Testis (tissue), 2 donors: ENCODE data around the gene DCAF5.

Experiments used
- POLR2A ChIP-seq: fragments of 450-650 bp; IDR thresholded peaks from one replicate; pipeline ENCODE4 v1.6.1; 2017; ENCODE audit warnings: antibody characterized with exemption, mild to moderate bottlenecking, moderate library complexity
- TF ChIP-seq, protein P1 (sequence below), 3 experiments: fragments of 450-650 bp in 2 of 3; fragments of 200-600 bp in 1 of 3; sonication (generic) in 1 of 3; IDR thresholded peaks; one replicate each; pipeline ENCODE4 v1.5.1; 2016 to 2019; ENCODE audit warnings: antibody characterized with exemption in 3 of 3, mild to moderate bottlenecking in 2 of 3, moderate library complexity in 1 of 3

DNA sequence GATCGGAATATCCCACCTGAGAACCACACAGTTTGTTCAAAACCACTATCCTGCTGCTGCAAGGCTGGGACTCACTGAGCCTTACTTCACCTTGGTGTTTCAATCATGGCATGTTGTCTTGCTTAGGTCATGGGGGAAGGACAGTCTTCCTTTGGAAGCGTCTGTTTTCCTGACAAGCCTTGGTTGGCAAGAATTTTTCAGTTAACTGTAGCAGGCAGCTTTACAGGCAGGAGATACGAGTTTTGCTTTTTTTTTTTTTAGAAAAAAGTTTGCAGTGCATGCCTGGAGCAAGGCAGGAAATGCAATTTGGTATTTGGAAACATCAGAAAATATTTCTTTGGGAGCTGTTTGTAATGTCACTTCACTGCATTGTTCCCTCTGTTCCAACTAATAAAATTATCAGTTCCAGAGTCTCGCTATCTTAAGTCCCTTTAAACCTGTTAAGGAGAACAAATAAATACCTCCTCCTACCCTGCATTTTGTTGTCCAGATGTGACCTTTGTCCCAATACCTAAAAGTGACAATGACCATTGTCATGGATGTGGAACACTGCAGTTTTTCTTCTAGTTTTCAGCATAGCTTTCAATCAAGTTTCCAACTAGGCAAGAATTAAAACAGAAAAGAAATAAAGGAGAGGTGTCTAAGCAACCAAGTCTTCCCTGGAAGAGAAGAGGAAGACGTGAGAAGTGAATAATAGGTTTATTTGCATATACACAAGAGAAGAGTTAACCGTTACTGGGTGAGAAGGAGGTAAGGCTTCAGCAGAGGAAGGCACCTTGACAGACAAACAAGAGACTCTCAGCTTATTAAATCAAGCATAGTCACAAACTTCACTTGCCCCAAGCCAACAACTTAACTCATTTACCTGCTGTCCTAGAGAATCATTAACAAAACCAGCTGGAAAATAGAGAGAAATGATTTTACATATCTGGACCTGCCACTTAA, 102.4 kb downstream of the DCAF5 start:
- no peak for TF ChIP-seq POLR2A
- TF ChIP-seq, protein P1, sequence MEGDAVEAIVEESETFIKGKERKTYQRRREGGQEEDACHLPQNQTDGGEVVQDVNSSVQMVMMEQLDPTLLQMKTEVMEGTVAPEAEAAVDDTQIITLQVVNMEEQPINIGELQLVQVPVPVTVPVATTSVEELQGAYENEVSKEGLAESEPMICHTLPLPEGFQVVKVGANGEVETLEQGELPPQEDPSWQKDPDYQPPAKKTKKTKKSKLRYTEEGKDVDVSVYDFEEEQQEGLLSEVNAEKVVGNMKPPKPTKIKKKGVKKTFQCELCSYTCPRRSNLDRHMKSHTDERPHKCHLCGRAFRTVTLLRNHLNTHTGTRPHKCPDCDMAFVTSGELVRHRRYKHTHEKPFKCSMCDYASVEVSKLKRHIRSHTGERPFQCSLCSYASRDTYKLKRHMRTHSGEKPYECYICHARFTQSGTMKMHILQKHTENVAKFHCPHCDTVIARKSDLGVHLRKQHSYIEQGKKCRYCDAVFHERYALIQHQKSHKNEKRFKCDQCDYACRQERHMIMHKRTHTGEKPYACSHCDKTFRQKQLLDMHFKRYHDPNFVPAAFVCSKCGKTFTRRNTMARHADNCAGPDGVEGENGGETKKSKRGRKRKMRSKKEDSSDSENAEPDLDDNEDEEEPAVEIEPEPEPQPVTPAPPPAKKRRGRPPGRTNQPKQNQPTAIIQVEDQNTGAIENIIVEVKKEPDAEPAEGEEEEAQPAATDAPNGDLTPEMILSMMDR (IDR thresholded peaks at IDR 0.05) = no peak
